Activated CD8-positive, alpha-beta memory T cell treated with anti-CD3 and anti-CD28 coated beads, Interleukin-2, amount 50 U/mL, for 24 hours (primary cell): ENCODE measurements around the gene TAB2.

Experiments
- DNase-seq: peaks from one replicate; pipeline ENCODE4 v3.0.0-alpha.2; 2020; ENCODE audit errors: extremely low read depth

The TAB2 gene

DNA sequence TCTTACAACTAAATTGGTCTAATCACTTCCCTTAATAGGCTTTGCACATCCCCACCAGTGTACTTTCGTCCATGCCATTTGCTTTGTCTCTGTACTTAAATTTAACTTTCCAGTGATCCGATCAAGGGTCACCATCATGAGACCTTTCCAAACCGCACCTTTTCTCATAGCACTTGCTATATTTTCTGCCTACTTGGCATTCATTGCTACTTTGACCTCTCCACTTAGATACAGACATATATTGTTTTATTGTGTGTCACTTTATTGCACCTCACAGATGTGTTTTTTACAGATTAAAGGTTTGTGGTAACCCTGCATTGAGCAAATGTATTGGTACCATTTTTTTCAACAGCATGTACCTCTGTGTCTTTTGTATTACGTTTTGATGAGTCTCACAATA lies 97.3 kb downstream of the TAB2 start:
- DNase-seq = no peak

DNA sequence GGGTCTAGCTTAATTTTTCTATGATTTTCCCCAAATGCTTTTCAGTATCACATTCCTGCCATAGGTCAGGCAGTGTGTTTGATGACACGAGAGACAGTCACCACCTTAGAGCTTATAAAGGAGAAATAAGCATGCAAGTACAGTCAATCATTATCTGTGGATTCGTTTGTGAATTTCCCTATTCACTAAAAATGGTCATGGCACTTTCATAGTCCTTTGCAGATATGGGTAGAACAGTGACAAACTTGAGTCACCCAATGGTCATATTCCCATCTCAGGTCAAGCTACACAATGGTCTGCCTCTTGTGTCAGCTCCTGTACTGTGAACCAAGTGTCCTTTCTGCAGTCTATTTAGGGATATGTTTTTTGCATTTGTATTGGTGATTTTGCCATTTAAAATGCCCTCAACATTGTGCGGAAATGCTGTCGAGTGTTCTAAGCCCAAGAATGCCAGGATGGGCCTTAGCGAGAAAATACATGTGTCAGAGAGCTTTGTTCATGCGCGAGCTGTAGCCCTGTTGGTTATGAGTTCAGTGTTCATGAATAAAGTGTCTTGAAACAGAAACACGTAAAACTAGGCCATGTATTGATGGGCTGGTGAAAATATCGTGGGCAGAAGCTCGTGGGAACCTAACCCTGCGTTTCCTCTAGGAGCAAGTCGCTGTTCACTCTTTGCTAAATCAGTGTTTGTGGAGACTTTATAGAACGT lies 102.3 kb downstream of the TAB2 start:
- no peak for DNase-seq

DNA sequence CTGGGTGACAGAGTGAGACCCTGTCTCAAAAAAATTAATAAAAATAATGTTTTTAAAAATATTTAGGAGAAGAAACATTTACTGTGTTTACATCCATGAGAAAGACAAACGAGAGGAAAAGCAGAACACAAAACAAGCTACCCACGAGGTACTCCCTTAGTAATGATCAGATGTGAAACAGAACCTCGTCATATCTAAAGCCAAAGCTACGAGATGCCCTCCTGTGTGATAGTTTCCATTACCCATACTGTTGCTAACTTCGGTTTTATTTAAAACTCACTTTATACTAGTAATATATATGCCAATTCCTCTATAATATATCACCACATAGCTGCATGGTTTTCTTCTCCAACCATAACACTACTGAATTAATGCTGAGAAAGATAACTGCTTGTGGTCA lies 103.6 kb downstream of the TAB2 start:
- no peak for DNase-seq

DNA sequence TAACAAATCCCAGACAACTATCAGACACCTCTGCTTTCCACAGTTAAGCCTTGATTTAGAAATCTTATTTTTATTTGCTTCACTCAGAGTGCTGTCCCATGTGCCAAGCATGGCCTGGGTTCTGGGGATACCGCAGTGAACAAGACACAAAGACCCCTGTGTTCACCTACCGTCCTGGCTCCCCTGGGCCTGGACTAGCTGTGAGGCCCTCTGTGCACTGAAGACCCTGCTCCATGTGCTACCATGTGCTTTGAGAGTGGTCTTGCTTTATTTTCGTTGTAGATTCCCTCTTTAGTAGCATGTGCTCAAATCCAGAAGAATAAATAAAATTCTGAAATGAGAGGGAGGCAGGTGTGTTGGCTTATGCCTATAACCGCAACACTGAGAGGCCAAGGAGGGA lies 105.1 kb downstream of the TAB2 start:
- no peak for DNase-seq

DNA sequence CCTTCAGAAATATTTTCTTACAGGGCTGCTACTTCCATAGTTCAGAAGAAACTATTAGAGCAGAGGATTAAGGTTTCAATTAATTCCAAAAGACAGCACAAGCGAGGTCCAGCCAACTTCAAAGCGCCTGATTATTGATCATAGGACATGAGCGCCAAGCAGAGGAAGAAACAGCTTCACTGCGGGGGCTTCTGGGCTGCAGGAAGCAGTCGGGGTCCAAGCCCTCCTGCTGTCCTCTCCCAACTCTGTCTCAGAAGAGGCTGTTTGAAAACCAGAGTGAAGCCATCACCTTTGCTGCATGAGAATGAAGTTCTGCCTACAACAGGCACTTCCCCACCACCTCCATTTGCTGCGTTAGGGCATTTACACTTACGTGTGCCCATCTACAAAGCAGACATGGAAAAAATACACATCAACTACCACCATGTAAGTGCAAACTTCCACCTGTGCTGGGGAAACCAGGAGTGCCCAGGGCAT lies 106.5 kb downstream of the TAB2 start:
- no peak for DNase-seq

DNA sequence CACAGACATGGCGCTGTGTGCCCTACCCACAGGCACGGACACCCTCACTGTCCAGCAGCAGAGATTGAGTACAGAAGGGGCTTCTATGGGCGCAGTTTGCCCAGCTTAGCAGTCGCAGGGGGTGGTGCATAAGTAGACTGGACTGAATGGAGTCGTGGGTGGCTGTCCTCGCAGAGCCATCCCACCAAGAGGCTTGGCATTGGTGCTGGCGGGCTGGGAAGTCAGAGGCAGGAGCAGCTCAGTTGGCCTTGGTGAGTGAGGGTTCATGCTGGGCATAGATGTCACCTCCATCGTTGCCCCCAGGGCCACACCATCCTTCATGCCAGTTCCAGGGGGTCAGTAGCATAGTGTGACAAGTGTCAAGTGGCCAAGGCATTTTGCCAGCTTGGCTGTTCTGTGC lies 107.7 kb downstream of the TAB2 start:
- DNase-seq = no peak

DNA sequence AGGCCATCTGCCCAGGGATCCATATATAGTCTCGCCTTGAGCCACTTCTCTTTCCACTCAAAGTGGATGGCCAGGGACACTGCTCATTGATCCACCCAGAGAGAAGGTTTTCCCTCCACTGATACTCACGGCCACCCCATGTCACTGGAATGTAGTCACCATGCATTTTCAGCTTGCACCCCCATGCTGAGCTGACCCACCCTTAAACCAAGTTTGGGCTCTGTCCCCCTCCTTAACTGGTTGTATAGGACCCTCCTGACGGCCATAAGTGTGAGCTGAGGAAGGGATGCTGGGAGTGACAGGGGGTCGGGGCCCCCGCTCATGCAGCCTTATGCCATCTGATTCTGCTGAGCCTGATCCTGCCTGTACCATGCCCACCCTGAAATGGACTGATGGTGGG lies 108.2 kb downstream of the TAB2 start:
- no peak for DNase-seq

DNA sequence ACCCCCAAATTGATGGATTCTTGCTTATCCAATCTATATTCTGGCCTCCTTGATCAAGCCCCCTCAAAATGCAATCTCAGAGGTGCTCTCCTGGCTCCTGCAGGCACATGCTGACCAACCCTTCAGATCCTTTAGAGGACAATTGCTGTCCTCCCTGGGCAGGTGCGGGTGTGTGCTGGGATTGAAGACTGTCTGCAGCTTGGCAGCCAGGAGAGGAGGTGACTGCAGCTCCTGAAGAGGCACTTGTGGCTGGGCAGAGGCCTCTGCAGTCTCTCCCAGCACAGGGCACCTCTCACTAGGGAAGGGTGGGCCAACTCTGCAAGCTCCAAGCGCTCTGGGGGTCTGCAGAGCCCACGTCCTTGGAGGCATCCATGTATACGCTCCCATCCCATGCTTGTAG lies 111.1 kb downstream of the TAB2 start:
- no peak for DNase-seq

DNA sequence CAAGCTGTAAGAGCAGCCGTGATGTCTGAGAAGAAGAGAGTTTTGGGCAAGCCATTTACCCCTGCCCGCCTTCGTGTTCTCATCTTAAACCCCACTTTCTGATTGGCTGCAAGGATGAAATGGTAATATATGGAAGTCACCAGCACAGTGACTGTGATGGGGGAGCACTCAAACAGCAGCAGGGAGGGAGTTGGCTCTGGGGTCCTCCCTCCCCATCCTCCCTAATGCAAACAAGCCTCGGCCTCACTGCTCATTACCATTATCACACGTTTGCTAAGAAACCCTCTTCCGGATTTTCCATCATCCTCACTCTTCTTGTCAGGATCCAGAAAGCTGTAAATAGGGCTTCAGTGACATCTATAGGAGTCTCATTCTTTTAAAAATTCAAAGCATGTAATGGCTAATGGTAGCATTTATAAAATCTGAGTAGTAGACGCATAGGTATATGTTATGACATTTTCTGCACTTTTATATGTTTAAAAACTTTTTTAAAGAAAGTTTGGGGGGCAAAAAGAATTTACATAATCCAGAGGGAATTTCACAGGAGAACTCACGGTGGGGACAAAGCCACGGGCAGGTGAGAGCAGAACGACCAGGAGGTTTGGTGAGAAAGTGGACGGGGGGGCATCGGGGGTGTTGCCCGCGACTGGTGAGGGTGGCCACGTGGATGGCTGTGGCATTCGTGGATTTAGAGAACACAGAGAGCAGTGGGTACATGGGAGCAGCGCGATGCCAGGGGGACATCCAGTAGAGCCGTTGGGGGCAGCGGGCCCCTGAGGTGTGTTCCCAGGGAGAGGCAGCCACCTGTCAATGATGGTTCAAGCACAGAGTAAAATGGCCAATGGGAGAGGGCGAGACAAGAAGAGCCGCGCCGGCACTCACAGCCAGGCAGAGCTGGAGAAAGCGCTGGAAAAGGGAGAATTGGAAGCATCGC lies 112.2 kb downstream of the TAB2 start:
- no peak for DNase-seq

DNA sequence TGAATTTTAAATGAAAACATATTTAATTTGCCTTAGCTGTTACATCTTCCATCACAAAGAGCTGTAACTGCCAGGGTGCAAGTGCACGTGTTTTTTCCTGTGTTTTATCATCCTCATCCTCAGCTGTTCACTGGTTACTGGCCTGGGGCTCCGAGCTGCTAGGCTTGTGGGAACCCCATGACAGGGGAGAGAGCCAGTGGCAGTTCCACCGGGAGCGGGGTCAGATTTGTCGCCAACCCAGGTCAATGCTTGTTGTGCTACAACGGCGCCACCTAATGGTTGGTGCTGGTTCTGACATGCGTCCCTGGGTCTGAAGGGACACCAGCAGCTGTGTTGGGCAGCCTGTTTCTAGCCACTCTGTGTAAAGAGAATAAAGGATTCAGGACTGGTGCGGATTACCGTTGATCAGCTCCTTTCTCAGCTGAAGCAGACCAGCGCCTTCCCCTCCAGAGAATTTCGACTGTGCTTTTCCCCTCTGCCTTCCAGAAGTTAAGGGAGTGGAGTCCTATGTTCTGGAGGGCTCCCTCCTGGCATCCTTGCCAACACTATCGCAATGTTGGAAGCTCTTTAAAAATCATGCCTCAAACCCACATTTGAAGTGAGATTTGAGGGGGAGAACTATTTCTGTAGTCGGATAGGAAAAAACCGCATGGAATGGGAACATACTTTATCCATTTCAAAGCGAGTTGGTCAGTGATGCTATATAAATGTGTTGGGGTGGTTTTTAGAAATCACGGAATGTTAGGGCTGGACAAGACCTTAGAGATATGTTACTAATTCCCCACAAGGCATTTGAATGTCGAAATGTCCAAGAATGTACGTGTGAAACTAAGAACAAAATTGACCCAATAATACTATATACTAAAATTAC lies 114.6 kb downstream of the TAB2 start:
- peak; percentile 85 for DNase-seq

DNA sequence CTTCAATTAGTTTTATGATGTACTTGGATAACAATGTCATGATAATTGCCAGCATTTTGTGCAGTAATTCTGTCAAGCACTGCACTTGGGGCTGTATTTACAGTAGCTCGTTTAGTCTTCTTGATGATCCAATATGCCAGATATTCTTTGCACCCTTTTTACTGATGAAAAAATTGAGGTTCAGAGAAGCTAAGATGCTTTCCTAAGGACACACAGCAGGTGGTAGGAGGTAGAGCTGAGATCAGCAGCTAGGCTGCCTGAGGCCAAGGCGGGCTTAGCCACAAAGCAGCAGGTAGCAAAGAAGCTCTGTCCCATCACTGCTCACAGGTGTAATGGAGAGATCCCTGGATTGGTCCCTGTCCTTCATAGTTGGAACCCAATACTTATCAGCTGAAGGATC lies 115.9 kb downstream of the TAB2 start:
- no peak for DNase-seq

DNA sequence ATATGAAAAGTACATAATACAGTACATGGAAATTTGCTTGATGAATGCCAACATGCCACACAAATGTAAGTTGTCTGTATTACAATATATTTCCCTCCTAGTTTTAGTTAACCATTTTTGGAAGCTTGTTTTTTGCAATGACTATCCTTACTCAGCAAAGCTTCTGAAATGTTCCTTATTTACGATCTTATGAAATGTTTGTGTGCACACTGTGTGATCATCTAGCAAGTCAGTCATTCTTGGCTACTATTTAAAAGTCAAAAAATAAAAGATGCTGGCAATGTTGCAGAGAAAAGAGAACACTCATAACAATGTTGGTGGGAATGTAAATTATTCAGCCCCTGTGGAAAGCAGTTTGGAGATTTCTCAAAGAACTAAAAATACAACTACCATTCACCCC lies 116.4 kb downstream of the TAB2 start:
- DNase-seq = no peak

DNA sequence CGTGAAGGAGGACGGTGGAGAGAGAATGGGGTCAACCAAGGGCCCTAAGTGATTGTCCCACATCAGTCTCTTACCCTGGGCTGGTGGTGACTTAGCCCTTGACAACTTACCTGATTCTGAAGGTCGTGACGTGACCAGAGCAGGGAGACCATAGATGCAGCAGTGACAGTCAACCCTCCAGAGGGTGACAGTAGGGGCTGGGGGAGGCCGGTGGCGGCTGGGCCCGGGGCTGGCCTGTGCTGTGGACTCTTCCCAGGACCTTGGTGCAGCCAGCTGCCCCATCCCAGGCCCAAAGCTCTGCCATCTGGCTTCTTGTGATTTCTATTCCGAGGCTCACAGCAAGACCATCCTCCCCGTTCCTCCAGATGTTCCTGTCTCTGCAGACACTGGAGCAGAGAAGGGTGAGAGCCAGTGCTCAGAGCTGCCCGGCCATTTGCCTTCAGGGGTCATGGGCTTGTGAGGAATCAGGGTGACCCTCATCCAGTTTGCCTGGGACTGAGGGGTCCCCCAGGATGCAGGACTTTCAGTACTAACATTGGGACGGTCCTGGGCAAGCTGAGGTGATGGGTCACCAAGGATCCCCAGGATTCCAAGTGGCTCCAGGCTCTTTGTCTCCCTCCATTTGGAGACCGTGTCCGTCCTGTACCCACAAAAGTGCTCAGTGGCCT lies 118.5 kb downstream of the TAB2 start:
- DNase-seq = no peak

DNA sequence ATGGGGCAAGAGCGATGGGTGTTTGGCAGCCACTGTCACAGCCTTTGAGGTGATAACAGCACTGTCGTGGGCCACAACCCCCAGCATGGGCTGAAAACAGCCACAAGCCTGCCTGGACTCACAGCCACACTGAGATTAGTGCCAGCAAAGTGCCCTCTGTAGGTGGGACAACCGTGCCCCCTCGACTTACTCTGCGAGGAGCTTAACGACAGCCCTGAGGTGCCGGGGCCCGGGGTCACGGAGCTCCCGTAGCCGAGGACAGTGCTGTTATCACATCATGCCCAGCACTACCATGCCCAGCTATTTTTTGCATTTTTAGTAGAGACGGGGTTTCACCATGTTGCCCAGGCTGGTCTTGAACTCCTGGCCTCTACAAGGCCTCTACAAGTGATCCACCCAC lies 119.1 kb downstream of the TAB2 start:
- no peak for DNase-seq

DNA sequence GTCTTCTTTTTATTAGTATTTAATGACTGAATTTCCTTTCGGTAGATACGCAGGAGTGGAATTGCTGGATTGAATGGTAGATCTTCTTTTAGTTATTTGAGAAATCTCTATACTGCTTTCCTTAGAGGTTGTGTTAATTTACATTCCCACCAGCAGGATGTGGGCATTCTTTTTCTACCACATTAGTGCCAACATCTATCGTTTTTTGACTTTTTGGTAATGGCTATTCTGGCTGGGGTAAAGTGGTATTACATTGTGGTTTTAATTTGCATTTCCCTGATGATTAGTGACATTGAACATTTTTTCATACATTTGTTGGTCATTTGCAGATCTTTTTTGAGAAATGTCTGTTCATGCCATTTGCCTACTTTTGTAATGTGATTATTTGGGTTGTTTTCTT lies 119.7 kb downstream of the TAB2 start:
- DNase-seq = no peak

DNA sequence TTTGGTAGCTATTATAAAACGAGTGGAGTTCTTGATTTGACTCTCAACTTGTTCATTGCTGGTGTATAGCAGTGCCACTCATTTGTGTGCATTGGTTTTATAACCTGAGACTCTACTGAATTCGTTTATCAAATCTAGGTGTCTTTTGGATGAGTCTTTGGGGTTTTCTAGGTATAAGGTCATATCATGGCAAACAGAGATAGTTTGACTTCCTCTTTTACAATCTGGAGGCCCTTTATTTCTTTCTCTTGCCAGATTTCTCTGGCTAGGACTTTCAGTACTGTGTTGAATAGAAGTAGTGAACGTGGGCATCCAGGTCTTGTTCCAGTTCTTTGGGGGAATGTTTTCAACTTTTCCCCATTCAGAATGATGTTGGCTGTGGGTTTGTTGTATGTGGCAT lies 121.3 kb downstream of the TAB2 start:
- DNase-seq = no peak

DNA sequence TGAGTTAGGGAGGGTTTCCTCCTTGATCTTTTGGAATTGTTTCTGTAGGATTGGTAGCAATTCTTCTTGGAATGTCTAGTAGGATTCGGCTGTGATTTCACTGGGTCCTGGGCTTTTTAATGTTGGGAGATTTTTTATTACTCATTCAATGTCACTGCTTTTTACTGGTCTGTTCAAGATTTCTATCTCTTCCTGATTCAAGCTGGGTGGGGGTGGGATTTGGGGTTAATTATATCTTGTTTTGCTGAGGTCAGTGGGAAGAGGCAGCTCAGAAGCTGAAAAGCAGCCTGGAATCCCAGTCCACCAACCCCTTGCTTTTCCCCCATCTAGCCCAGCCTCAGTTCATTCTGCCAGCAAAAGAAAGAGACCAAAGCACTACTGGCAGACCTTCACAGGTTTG lies 122.1 kb downstream of the TAB2 start:
- no peak for DNase-seq

DNA sequence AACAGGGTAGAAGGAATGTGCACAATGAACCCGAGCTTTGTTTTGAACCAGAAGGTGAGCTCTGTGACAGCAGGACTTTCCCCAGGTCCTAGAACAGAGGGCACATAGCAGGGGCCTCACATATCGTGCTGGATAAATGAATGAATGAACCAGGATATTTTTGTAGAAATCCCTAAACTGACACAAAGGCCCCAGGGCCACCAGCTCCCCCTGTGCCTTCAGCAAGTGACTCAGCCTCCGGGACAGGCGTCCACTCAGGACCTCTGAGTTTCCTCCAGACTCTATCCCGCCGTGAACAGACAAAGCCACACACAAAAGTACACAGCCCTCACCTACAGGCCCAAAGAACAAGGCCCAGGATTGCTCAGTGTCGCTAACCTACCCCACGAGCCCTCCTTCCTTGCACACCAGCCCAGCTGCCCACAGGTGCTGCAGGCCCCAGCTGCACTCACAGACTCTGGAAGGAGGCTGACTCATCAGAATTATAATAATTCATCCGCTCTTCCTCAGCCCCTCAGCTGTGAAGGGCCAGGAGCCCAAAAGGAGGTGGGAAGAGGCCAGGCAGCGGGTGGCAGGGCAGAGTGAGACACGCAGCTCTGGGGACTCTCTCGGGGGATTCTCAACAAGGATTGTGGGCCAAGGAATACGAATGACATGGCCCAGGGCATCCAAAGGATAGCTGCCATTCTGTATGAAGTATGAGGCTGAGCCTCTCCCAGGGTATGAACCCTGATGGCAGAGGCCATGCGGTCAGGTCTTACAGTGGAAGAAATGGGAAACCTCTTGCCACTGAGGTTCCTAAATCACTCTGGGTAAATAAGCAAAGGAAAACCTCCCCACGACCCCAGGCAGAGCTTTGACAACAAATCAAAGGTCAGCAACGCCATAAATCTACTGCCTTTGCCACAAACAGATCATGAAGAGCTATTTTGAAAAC lies 123.5 kb downstream of the TAB2 start:
- no peak for DNase-seq

DNA sequence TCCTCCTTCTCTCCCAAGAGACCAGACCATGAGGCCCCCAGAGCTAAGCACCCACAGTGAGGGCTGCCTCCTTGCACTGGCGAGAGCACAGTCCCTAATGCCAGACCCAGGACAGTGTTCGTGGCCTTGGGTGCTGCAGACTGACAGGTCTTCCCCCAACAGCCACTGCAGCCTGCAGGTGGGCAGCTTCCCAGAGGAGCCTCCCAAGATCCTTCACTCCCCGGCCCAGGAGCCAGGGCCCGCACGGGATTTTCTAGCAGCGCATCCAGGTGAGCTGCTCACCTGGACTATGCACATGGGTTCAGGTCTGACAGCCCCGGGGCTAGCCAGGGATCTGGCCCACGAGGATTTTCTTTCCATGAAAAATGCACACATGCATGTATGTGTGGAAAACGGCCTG lies 124.2 kb downstream of the TAB2 start:
- DNase-seq = no peak

DNA sequence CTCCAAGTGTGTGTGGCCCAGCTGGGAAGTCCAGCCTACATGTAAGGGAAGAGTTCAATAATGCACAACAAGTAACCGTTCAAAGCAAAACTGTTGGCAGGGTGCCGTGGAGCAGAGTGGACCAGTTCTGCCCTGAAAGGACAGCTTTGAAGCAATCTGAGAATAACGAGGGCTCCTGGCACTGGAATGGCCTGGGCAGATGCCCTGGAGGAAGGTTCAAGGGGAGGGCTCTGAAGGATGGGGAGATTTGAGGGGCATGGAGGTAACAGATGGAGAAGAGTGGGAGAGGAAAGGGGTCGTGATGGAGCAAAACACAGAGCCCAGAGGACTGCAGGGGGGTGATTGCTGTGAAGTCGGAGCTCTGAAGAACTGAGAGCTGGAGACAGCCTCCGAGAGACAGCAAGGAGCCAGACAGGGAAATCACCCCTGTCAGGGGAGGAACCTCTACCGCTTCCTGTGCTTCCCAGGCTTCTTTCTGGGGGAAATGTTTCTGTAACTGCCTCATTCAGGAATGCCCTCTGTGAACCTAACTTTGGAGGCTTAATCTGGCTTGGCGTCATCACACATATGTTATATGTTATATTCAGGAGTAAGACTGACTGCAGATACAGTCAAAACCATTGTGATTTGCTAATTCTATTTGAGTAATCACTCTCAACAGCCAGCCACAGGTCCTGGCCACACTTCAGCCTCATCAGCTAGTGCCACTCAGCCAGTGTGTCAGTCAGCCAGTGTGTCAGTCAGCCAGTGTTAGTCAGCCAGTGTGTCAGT lies 126.1 kb downstream of the TAB2 start:
- no peak for DNase-seq
